Transverse colon (tissue), 4 donors: ENCODE data around the gene LDB2. TPM values are rescaled to one million over a fixed set of nuclear protein-coding genes. Genes with fewer than 3 reads are reported as not detected.

Experiments
- DNase-seq: peaks from one replicate; pipeline ENCODE4 v3.0.0-alpha.2; 2019
- H3K27ac ChIP-seq, 4 donors: fragments of 200-600 bp; sonication (generic); 2 replicates each; pipeline ENCODE4 v1.5.1; 2016 to 2018; ENCODE audit warnings: inconsistent platforms in 4 of 4
- H3K27me3 ChIP-seq: fragments of 200-600 bp; sonication (generic); 2 replicates; pipeline ENCODE4 v1.5.1; 2017; ENCODE audit warnings: inconsistent platforms
- H3K36me3 ChIP-seq, 4 donors: fragments of 200-600 bp; sonication (generic); 2 replicates each; pipeline ENCODE4 v1.5.1; 2017 to 2019; ENCODE audit warnings: inconsistent platforms in 4 of 4
- H3K4me1 ChIP-seq, 4 donors: fragments of 200-600 bp; sonication (generic); 2 replicates each; pipeline ENCODE4 v1.5.1; 2017 to 2020; ENCODE audit warnings: inconsistent platforms in 4 of 4
- H3K4me3 ChIP-seq, 4 donors: fragments of 200-600 bp; sonication (generic); 1 replicate in 1 of 4; 2 replicates in 3 of 4; pipeline versions ENCODE4 v1.5.1 to v1.6.1; 2017 to 2019; ENCODE audit warnings: inconsistent platforms in 4 of 4
- H3K9me3 ChIP-seq, 2 donors: fragments of 200-600 bp; sonication (generic); 2 replicates each; pipeline ENCODE4 v1.5.1; 2017 to 2019; ENCODE audit warnings: inconsistent platforms in 2 of 2
- CTCF ChIP-seq, 5 experiments: fragments of 200-600 bp in 3 of 5; fragments of 450-650 bp in 2 of 5; sonication (generic) in 3 of 5; IDR thresholded peaks; 1 replicate in 2 of 5; 2 replicates in 3 of 5; pipeline ENCODE4 v1.5.1; 2016 to 2017; ENCODE audit warnings: antibody characterized with exemption in 5 of 5, inconsistent platforms in 3 of 5, mild to moderate bottlenecking in 2 of 5, moderate library complexity in 1 of 5
- EP300 ChIP-seq: sonication (generic); formaldehyde crosslinking; IDR thresholded peaks from one replicate; pipeline ENCODE4 v1.6.1; 2017; ENCODE audit warnings: antibody characterized with exemption, low read depth
- POLR2A ChIP-seq: fragments of 450-650 bp; IDR thresholded peaks from one replicate; pipeline ENCODE4 v1.6.1; 2016; ENCODE audit warnings: antibody characterized with exemption, mild to moderate bottlenecking, moderate library complexity
- POLR2AphosphoS5 ChIP-seq, 3 donors: sonication (generic); formaldehyde crosslinking; IDR thresholded peaks; one replicate each; pipeline ENCODE4 v1.6.1; 2016; ENCODE audit warnings: antibody characterized with exemption in 3 of 3
- WGBS, 2 donors: methylation state at CpG; one replicate each; pipeline ENCODE4 v1.1.5; 2018; ENCODE audit warnings: low coverage in 1 of 2; 5-methylcytosine and 5-hydroxymethylcytosine counted together
- in situ Hi-C, 4 donors: fragments of 200-750 bp; cut with MboI; loops; one replicate each; pipeline versions ENCODE4 v1.15.0 to v1.15.1; 2017; ENCODE audit warnings: low sequenced_read_pairs in 3 of 4, low pct_ligation_motif_present in 1 of 4, low pct_unique_long_range_greater_than_20kb in 1 of 4
- intact Hi-C: fragments of 100-400 bp; cut with DNase I; formaldehyde crosslinking; loops from one replicate; pipeline ENCODE4 v1.15.1; 2023; ENCODE audit warnings: low total_unique reads
- total RNA-seq, 4 donors: library from RNA; depleted of rRNA; stranded (reverse); fragments of >200 nt; gene quantifications; one replicate each; pipeline ENCODE4 v1.1.0, GENCODE V29; 2016

Gene LDB2
- total RNA-seq, 4 donors from 2014 or later = 7.0 to 46.6 (median 8.9) TPM

GRCh38 chr4:16483540-16483939, 414.9 kb downstream of the LDB2 start:
- no peak for DNase-seq
- peaks cover 0 to 3% (median 0%) of the 10 kb centered on the region in 4 donors for H3K4me1 ChIP-seq
- intact Hi-C loops = no loop called here
- H3K27ac ChIP-seq = no peak overlapping the region
- no peaks in the 10 kb centered on the region for H3K36me3 ChIP-seq
- H3K27me3 ChIP-seq = no peaks in the 10 kb centered on the region
- WGBS, 2 donors = 76 to 81% methylated on average over 5 of the region's 5 CpGs
- TF ChIP-seq EP300 (no peak), CTCF (IDR thresholded peaks at IDR 0.05) (no peak), POLR2AphosphoS5 (IDR thresholded peaks at IDR 0.05) (no peak), POLR2A (no peak)
- in situ Hi-C loops = no loop called here
- no peak overlapping the region for H3K4me3 ChIP-seq
- H3K9me3 ChIP-seq = no peaks in the 10 kb centered on the region

- Histone ChIP-seq H3K36me3 (no peaks in the 10 kb centered on the region), H3K9me3 (no peaks in the 10 kb centered on the region), H3K27me3 (no peaks in the 10 kb centered on the region), H3K27ac (no peak overlapping the region), H3K4me1 (peaks cover 0 to 3% (median 0%) of the 10 kb centered on the region in 4 donors), H3K4me3 (no peak overlapping the region)
- in situ Hi-C loops (no loop called here), intact Hi-C loops (no loop called here)
- WGBS, 2 donors = 46 to 65% methylated on average over 2 of the region's 2 CpGs
- no peak for TF ChIP-seq POLR2A
- TF ChIP-seq POLR2AphosphoS5 (IDR thresholded peaks at IDR 0.05) = no peak
- TF ChIP-seq CTCF (IDR thresholded peaks at IDR 0.05) = no peak
- TF ChIP-seq EP300 = no peak
- DNase-seq = no peak
These were observed 418.4 kb downstream of the LDB2 start for GRCh38 chr4:16480011-16480410.

- no peak for DNase-seq
- no peak for TF ChIP-seq POLR2A
- TF ChIP-seq EP300 = no peak
- no peak for TF ChIP-seq CTCF (IDR thresholded peaks at IDR 0.05)
- TF ChIP-seq POLR2AphosphoS5 (IDR thresholded peaks at IDR 0.05) = no peak
- H3K27me3 ChIP-seq = no peaks in the 10 kb centered on the region
- WGBS, 2 donors = 57 to 93% methylated on average over 1 of the region's 1 CpG
- H3K36me3 ChIP-seq = no peaks in the 10 kb centered on the region
- H3K4me3 ChIP-seq = no peak overlapping the region
- in situ Hi-C loops = no loop called here
- intact Hi-C loops = no loop called here
- peaks cover 0 to 8% of the 10 kb centered on the region in 2 donors for H3K9me3 ChIP-seq
- H3K27ac ChIP-seq = no peak overlapping the region
- no peaks in the 10 kb centered on the region for H3K4me1 ChIP-seq
These were observed 425.9 kb downstream of the LDB2 start for GRCh38 chr4:16472537-16472936.

GRCh38 chr4:16467061-16467460, 431.4 kb downstream of the LDB2 start:
- no peak overlapping the region for H3K4me3 ChIP-seq
- in situ Hi-C loops (no loop called here), intact Hi-C loops (no loop called here)
- WGBS, 2 donors = 40 to 70% methylated on average over 1 to 2 of the region's 2 CpGs
- TF ChIP-seq CTCF (IDR thresholded peaks at IDR 0.05) (no peak), POLR2AphosphoS5 (IDR thresholded peaks at IDR 0.05) (no peak), POLR2A (no peak), EP300 (no peak)
- no peaks in the 10 kb centered on the region for H3K9me3 ChIP-seq
- no peaks in the 10 kb centered on the region for H3K27me3 ChIP-seq
- H3K27ac ChIP-seq = no peak overlapping the region
- no peak for DNase-seq
- H3K36me3 ChIP-seq = no peaks in the 10 kb centered on the region
- H3K4me1 ChIP-seq = no peaks in the 10 kb centered on the region
